ENCODE measurements around the gene KRT84. TPM values are rescaled to one million over a fixed set of nuclear protein-coding genes. Genes with fewer than 3 reads are reported as not detected.

Gene KRT84
- total RNA-seq, 1 experiment from 2014 or later, result 0.15 TPM

- no TSS peak for BruUV-seq (replicated peaks)
- no peak overlapping the region for H3K27ac ChIP-seq (ENCODE audit: low read length)
- TF ChIP-seq EZH2 (IDR thresholded peaks at IDR 0.05; ENCODE audit: low read length, unreplicated experiment) (no peak), EZH2phosphoT487 (IDR thresholded peaks at IDR 0.05; ENCODE audit: borderline replicate concordance, low read length) (no peak), CTCF (conservative IDR thresholded peaks at IDR 0.05; ENCODE audit: low read depth, low read length) (no peak)
- H3K9ac ChIP-seq (ENCODE audit: low read length), result no peak overlapping the region
- no peaks in the 10 kb centered on the region for H3K27me3 ChIP-seq (ENCODE audit: low read length)
- POLR2A ChIA-PET (ENCODE audit: unreplicated experiment), result interaction anchor here (0.6 kb wide), 1 partner anchor 134 kb away, joined by 3 read pairs; no protein-coding TSS in a partner anchor
- ATAC-seq, result no peak
- H3F3A ChIP-seq (ENCODE audit: low read length, unreplicated experiment), result no peaks in the 10 kb centered on the region
- H3K36me3 ChIP-seq (ENCODE audit: low read depth, low read length), result no peaks in the 10 kb centered on the region
- H2AFZ ChIP-seq (ENCODE audit: low read length), result no peak overlapping the region
- no peaks in the 10 kb centered on the region for H3K9me3 ChIP-seq (ENCODE audit: low read length)
- no peaks in the 10 kb centered on the region for H3K79me2 ChIP-seq (ENCODE audit: low read length)
- H3K4me2 ChIP-seq (ENCODE audit: low read length), result no peak overlapping the region
- H3K4me1 ChIP-seq (ENCODE audit: insufficient read depth, low read length), result peaks cover 5% of the 10 kb centered on the region; the same call in 1 of the 2 replicates
- no peak for DNase-seq
- intact Hi-C loops (cut with micrococcal nuclease), result no loop called here
- no peaks in the 10 kb centered on the region for H4K20me1 ChIP-seq (ENCODE audit: low read length)
- no peaks in the 10 kb centered on the region for H3K9me2 ChIP-seq (replicated peaks; ENCODE audit: low read length)
- CTCF ChIA-PET, result no interaction called here
- H3K4me3 ChIP-seq (ENCODE audit: low read length), result no peak overlapping the region
Measured at GRCh38 chr12:52414936-52415335, 29.5 kb upstream of the KRT84 start.

GRCh38 chr12:52413782-52414345 lies 28.4 kb upstream of the KRT84 start:
- intact Hi-C loops (cut with micrococcal nuclease), result no loop called here
- no peak for ATAC-seq

More at GRCh38 chr12:52413782-52414345, 28.4 kb upstream of the KRT84 start:
- CTCF ChIA-PET, result no interaction called here
- Histone ChIP-seq H3K4me2 (ENCODE audit: low read length) (no peak overlapping the region), H3K79me2 (ENCODE audit: low read length) (no peaks in the 10 kb centered on the region), H3F3A (ENCODE audit: low read length, unreplicated experiment) (no peaks in the 10 kb centered on the region), H3K9me3 (ENCODE audit: low read length) (no peaks in the 10 kb centered on the region), H3K9ac (ENCODE audit: low read length) (no peak overlapping the region), H3K4me3 (ENCODE audit: low read length) (no peak overlapping the region), H3K4me1 (ENCODE audit: insufficient read depth, low read length) (peaks cover 5% of the 10 kb centered on the region; the same call in 1 of the 2 replicates), H4K20me1 (ENCODE audit: low read length) (no peaks in the 10 kb centered on the region), H3K36me3 (ENCODE audit: low read depth, low read length) (no peaks in the 10 kb centered on the region), H2AFZ (ENCODE audit: low read length) (no peak overlapping the region), H3K27me3 (ENCODE audit: low read length) (no peaks in the 10 kb centered on the region), H3K27ac (ENCODE audit: low read length) (no peak overlapping the region), H3K9me2 (replicated peaks; ENCODE audit: low read length) (no peaks in the 10 kb centered on the region)
- BruUV-seq (replicated peaks), result no TSS peak
- POLR2A ChIA-PET (ENCODE audit: unreplicated experiment), result no interaction called here
- TF ChIP-seq EZH2 (IDR thresholded peaks at IDR 0.05; ENCODE audit: low read length, unreplicated experiment) (no peak), EZH2phosphoT487 (IDR thresholded peaks at IDR 0.05; ENCODE audit: borderline replicate concordance, low read length) (no peak), CTCF (conservative IDR thresholded peaks at IDR 0.05; ENCODE audit: low read depth, low read length) (0 out of 2 replicates have a peak, but pooled peaks have one; percentile 14)
- DNase-seq, result no peak

Measured in PC-3 (cell line).